RWPE1 (cell line): ENCODE results near the gene BMP7.

Source experiments
- CTCF ChIA-PET: fragments of 350-600 bp; sonication (Branson Sonifier 250); formaldehyde crosslinking; extraction: SDS; loops from one replicate; lab custom pipeline; 2021; lab: Yijun Ruan, JAX
- POLR2A ChIA-PET: fragments of 400-600 bp; formaldehyde crosslinking; extraction: SDS; loops from one replicate; lab custom pipeline; 2020; ENCODE audit warnings: antibody characterized with exemption; ENCODE audit not compliant: low non-redundant PET; lab: Yijun Ruan, JAX
- DNase-seq: peaks from one replicate; pipeline ENCODE4 v3.0.0; 2012; ENCODE audit warnings: low spot score
- H3K27ac ChIP-seq: fragments of 450-650 bp; 2 replicates; pipeline ENCODE4 v1.5.1; 2017
- CTCF ChIP-seq: fragments of 450-650 bp; conservative IDR thresholded peaks from 2 replicates; pipeline ENCODE4 v1.5.1; 2017; ENCODE audit warnings: low read depth, mild to moderate bottlenecking

The BMP7 gene

GRCh38 chr20:57165427-57166004, 100.9 kb downstream of the BMP7 start:
- TF ChIP-seq CTCF = no peak
- no peak overlapping the region for H3K27ac ChIP-seq
- DNase-seq = no peak
- CTCF ChIA-PET = no interaction called here
- POLR2A ChIA-PET = no interaction called here

DNA sequence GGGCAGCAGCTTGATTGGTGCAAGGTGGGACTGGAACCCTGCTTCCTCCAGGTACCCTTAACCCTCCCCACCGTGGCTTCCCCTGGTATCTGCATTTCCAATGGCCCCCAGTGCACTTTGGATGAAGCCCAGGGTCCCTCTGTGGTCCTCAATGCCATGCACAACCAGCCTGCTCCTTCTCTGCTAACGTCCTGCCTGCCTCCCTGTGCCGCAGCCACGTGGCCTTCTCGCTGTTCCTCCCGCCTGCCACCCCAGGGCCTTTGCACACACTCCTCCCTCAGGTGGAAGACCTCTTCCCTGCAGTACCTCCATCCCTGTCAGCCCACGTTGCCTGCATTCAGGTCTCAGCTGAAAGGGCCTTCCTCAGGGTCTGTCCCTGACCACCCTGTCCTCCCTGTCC, 101.6 kb downstream of the BMP7 start:
- DNase-seq = no peak
- no peak for TF ChIP-seq CTCF
- POLR2A ChIA-PET = no interaction called here
- CTCF ChIA-PET = no interaction called here
- H3K27ac ChIP-seq = no peak overlapping the region

GRCh38 chr20:57163041-57163440, 103.4 kb downstream of the BMP7 start:
- CTCF ChIA-PET = interaction anchor here (0.5 kb wide), 1 partner anchor 177 kb away, joined by 3 read pairs; no protein-coding TSS in a partner anchor
- DNase-seq = no peak
- POLR2A ChIA-PET = no interaction called here
- TF ChIP-seq CTCF = no peak
- H3K27ac ChIP-seq = no peak overlapping the region

DNA sequence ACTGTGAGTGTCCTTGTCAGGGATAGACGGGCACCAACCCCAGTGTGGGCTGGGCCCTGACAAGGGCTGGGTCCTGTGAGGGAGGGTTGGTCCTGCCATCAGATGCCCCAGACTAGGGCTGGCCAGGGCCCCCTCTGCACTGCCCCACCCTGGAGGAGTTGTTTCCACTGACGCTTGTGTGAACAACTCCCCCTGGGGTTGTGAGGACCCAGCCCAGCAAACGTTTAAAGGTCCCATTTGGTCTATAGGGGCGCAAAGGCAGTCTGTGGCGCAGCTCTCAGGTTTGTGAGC, 104.1 kb downstream of the BMP7 start:
- CTCF ChIA-PET = no interaction called here
- POLR2A ChIA-PET = no interaction called here
- H3K27ac ChIP-seq = no peak overlapping the region
- DNase-seq = no peak
- TF ChIP-seq CTCF = no peak

- CTCF ChIA-PET = no interaction called here
- H3K27ac ChIP-seq = no peak overlapping the region
- DNase-seq = no peak
- TF ChIP-seq CTCF = no peak
- POLR2A ChIA-PET = no interaction called here
Measured at GRCh38 chr20:57161478-57162361, 104.7 kb downstream of the BMP7 start.

GRCh38 chr20:57160985-57161384, 105.5 kb downstream of the BMP7 start:
- ChIA-PET CTCF (no interaction called here), POLR2A (no interaction called here)
- DNase-seq = no peak
- no peak for TF ChIP-seq CTCF
- H3K27ac ChIP-seq = no peak overlapping the region
